GM10847 (cell line): ENCODE measurements around the gene MBD4.
A peak's percentile ranks its signal among the peaks of the same experiment; 100 is the strongest.

Experiments used
- POLR2A ChIP-seq: IDR thresholded peaks from 2 replicates; pipeline ENCODE4 v1.6.1; 2011; ENCODE audit not compliant: insufficient read length; ENCODE audit errors: extremely low read depth

MBD4 gene

GRCh38 chr3:129439817-129440617 lies at the start of gene MBD4, which contains the start of gene IFT122:
TSS of gene MBD4 (minus strand) at chr3:129439948. CDS start at chr3:129439833, 115 bp downstream.
TSS of gene IFT122 (plus strand) at chr3:129440224. CDS start at chr3:129440331, 107 bp downstream.
- TF ChIP-seq POLR2A, result peak; percentile 90

GRCh38 chr3:129487183-129487867 lies 47.6 kb upstream of the MBD4 start:
- no peak for TF ChIP-seq POLR2A

GRCh38 chr3:129486664-129487035 lies 46.9 kb upstream of the MBD4 start:
- no peak for TF ChIP-seq POLR2A

- TF ChIP-seq POLR2A, result no peak
Observed at GRCh38 chr3:129485721-129486663, 46.2 kb upstream of the MBD4 start.

- no peak for TF ChIP-seq POLR2A
Observed at GRCh38 chr3:129483870-129484269, 44.1 kb upstream of the MBD4 start.

GRCh38 chr3:129482721-129483120 lies 43.0 kb upstream of the MBD4 start:
- no peak for TF ChIP-seq POLR2A

GRCh38 chr3:129481766-129482332 lies 42.1 kb upstream of the MBD4 start:
- TF ChIP-seq POLR2A, result no peak

GRCh38 chr3:129476586-129476985 lies 36.8 kb upstream of the MBD4 start:
- no peak for TF ChIP-seq POLR2A

GRCh38 chr3:129475863-129476262 lies 36.1 kb upstream of the MBD4 start:
- no peak for TF ChIP-seq POLR2A

GRCh38 chr3:129474984-129475804 lies 35.4 kb upstream of the MBD4 start:
- no peak for TF ChIP-seq POLR2A

- TF ChIP-seq POLR2A, result no peak
Observed at GRCh38 chr3:129473769-129474152, 34.0 kb upstream of the MBD4 start.

- no peak for TF ChIP-seq POLR2A
Observed at GRCh38 chr3:129473067-129473768, 33.5 kb upstream of the MBD4 start.

GRCh38 chr3:129470861-129471260 lies 31.1 kb upstream of the MBD4 start:
- no peak for TF ChIP-seq POLR2A

GRCh38 chr3:129469026-129469425 lies 29.3 kb upstream of the MBD4 start:
- no peak for TF ChIP-seq POLR2A
